Endothelial cell of umbilical vein (primary cell): ENCODE data around the gene PPP1R12C. TPM values are rescaled to one million over a fixed set of nuclear protein-coding genes. Genes with fewer than 3 reads are reported as not detected.

ENCODE experiments used
- BruUV-seq: library from RNA; stranded (reverse); fragments of 400-500 nt; replicated peaks from 2 replicates; lab custom pipeline; 2021; lab: Mats Ljungman, UMichigan
- CTCF ChIA-PET: fragments of 300-600, 350-600 bp; sonication (Branson Sonifier 250); formaldehyde crosslinking; loops from one replicate; lab custom pipeline; 2021; ENCODE audit warnings: antibody characterized with exemption, inconsistent platforms; lab: Charles Lee
- POLR2A ChIA-PET: fragments of 300-600, 350-600 bp; sonication (Branson Sonifier 250); formaldehyde crosslinking; loops from one replicate; lab custom pipeline; 2021; ENCODE audit warnings: antibody characterized with exemption, inconsistent platforms; lab: Charles Lee
- DNase-seq: peaks from one replicate; pipeline ENCODE4 v3.0.0-alpha.2; 2011; ENCODE audit warnings: low read depth, low spot score
- FAIRE-seq: peaks from 2 replicates; lab custom pipeline; 2011; peaks lifted over from hg19 to GRCh38; lab: Jason Lieb, UNC
- H2AFZ ChIP-seq: 2 replicates; pipeline ENCODE4 v1.6.0; 2012; ENCODE audit warnings: low read depth, low read length, control low read depth, inconsistent platforms
- H3K27ac ChIP-seq: 2 replicates; pipeline ENCODE4 v1.5.1; 2011; ENCODE audit warnings: low read depth, mild to moderate bottlenecking, control low read depth, low read length, moderate library complexity; ENCODE audit not compliant: insufficient read depth
- H3K27me3 ChIP-seq, 2 experiments: 2 replicates each; pipeline versions ENCODE4 v1.6.0 to v1.6.1; 2011; ENCODE audit warnings: low read length in 2 of 2, mixed read lengths in 1 of 2; ENCODE audit not compliant: control insufficient read depth in 2 of 2, insufficient read depth in 2 of 2
- H3K36me3 ChIP-seq, 2 experiments: 2 replicates in 1 of 2; 3 replicates in 1 of 2; pipeline ENCODE4 v1.5.1; 2011; ENCODE audit warnings: low read length in 2 of 2, mild to moderate bottlenecking in 1 of 2, moderate library complexity in 1 of 2; ENCODE audit not compliant: control insufficient read depth in 2 of 2, insufficient read depth in 2 of 2; ENCODE audit errors: extremely low read depth in 1 of 2
- H3K4me1 ChIP-seq: 3 replicates; pipeline ENCODE4 v1.5.1; 2011; ENCODE audit warnings: mild to moderate bottlenecking, low read length; ENCODE audit not compliant: control insufficient read depth, insufficient read depth; ENCODE audit errors: extremely low read depth
- H3K4me2 ChIP-seq: 2 replicates; pipeline ENCODE4 v1.6.1; 2011; ENCODE audit warnings: low read length, control low read depth, mixed read lengths; ENCODE audit not compliant: insufficient read depth
- H3K4me3 ChIP-seq, 3 experiments: fragments of 200-600 bp in 1 of 3; sonication (generic), shearing (Covaris generic) in 1 of 3; replicated peaks in 1 of 3; 2 replicates each; pipeline ENCODE4 v1.5.1; 2011 to 2016; ENCODE audit warnings: control low read depth in 3 of 3, low read length in 3 of 3, mild to moderate bottlenecking in 2 of 3, inconsistent platforms in 1 of 3, low read depth in 1 of 3, moderate library complexity in 1 of 3; ENCODE audit not compliant: insufficient read depth in 1 of 3
- H3K79me2 ChIP-seq: 2 replicates; pipeline ENCODE4 v1.6.0; 2012; ENCODE audit warnings: low read length, inconsistent platforms; ENCODE audit not compliant: control insufficient read depth, insufficient read depth
- H3K9ac ChIP-seq: replicated peaks from 2 replicates; pipeline ENCODE3; 2011; ENCODE audit warnings: low read length, control low read depth; ENCODE audit not compliant: insufficient read depth; ENCODE audit errors: extremely low read depth
- H3K9me1 ChIP-seq: replicated peaks from 3 replicates; pipeline ENCODE4 v1.6.0; 2011; ENCODE audit warnings: mild to moderate bottlenecking, low read length; ENCODE audit not compliant: control insufficient read depth, insufficient read depth; ENCODE audit errors: extremely low read depth
- H3K9me3 ChIP-seq: replicated peaks from 2 replicates; pipeline ENCODE4 v1.5.1; 2012; ENCODE audit warnings: low read length, inconsistent platforms; ENCODE audit not compliant: control insufficient read depth, insufficient read depth
- H4K20me1 ChIP-seq: replicated peaks from 2 replicates; pipeline ENCODE3; 2011; ENCODE audit warnings: mild to moderate bottlenecking, low read length; ENCODE audit not compliant: control insufficient read depth, insufficient read depth; ENCODE audit errors: extremely low read depth
- CTCF ChIP-seq, 2 donors: IDR thresholded peaks; 1 replicate in 1 of 2; 2 replicates in 1 of 2; pipeline ENCODE4 v1.5.1; 2011; ENCODE audit warnings: low read length in 2 of 2, mild to moderate bottlenecking in 2 of 2, moderate library complexity in 2 of 2, control low read depth in 1 of 2, inconsistent platforms in 1 of 2, low read depth in 1 of 2; ENCODE audit not compliant: insufficient read depth in 1 of 2; ENCODE audit errors: extremely low read depth in 1 of 2
- FOS ChIP-seq: IDR thresholded peaks from 2 replicates; pipeline ENCODE4 v1.6.1; 2011; ENCODE audit warnings: mild to moderate bottlenecking, low read length, moderate library complexity, borderline replicate concordance; ENCODE audit not compliant: insufficient read depth
- GATA2 ChIP-seq: IDR thresholded peaks from 2 replicates; pipeline ENCODE4 v1.7.0; 2011; ENCODE audit warnings: low read depth, mild to moderate bottlenecking, moderate library complexity, mixed read lengths, low read length; ENCODE audit not compliant: insufficient read length, insufficient read depth
- dilution Hi-C: fragments of 300-500 bp; cut with MboI; formaldehyde crosslinking; loops from one replicate; pipeline ENCODE4 v1.15.0; 2019; ENCODE audit warnings: low sequenced_read_pairs; ENCODE audit not compliant: extremely low pct_ligation_motif_present
- intact Hi-C: fragments of 100-400 bp; cut with micrococcal nuclease; formaldehyde crosslinking; loops from one replicate; pipeline ENCODE4 v1.10.0; 2022
- polyA plus RNA-seq, 4 experiments: library from polyadenylated mRNA; depleted of rRNA in 3 of 4; stranded (reverse) in 3 of 4; unstranded in 1 of 4; fragments of >200 nt; gene quantifications; 2 replicates each; pipeline versions ENCODE4 v1.2.1 to v1.2.3, GENCODE V29; 2011 to 2012; ENCODE audit warnings: missing spikeins in 1 of 4
- total RNA-seq: library from RNA; stranded (reverse); gene quantifications from 2 replicates; pipeline ENCODE4 v1.2.3, GENCODE V29; 2021

The PPP1R12C gene
- total and polyA plus RNA-seq, 2 donors (not counting 3 experiments of a cell fraction or from before 2014, with no cell fraction given): 69.5 to 149 TPM

- Histone ChIP-seq H4K20me1 (no peaks in the 10 kb centered on the region), H3K27me3 (peaks cover 15 to 17% of the 10 kb centered on the region in 2 experiments), H2AFZ (peak overlapping the region; percentile 74), H3K9ac (no peak overlapping the region), H3K4me3 (peak overlapping the region in 2 of 3 experiments; percentile 25 to 52), H3K36me3 (no peaks in the 10 kb centered on the region), H3K27ac (no peak overlapping the region), H3K9me3 (no peaks in the 10 kb centered on the region), H3K4me1 (no peaks in the 10 kb centered on the region), H3K79me2 (no peaks in the 10 kb centered on the region), H3K9me1 (no peaks in the 10 kb centered on the region), H3K4me2 (peak overlapping the region; percentile 36)
- FAIRE-seq: no peak
- dilution Hi-C loops (no loop called here), intact Hi-C loops (loop anchor here (1.0 to 5.0 kb wide), 4 partner anchors 51 to 439 kb away; partner anchors contain the start of genes KMT5C, PPP6R1 and ZNF865)
- CTCF ChIA-PET: interaction anchor here (0.6 to 1.9 kb wide), 15 partner anchors 8 to 301 kb away, joined by 3 to 16 read pairs (median 4); partner anchors contain the start of genes PPP1R12C, PPP6R1, SYT5 and TNNI3
- TF ChIP-seq GATA2 (no peak), FOS (no peak), CTCF (IDR thresholded peaks at IDR 0.05; ENCODE audit: extremely low read depth in 1 of 2, insufficient read depth in 1 of 2, low read depth in 1 of 2, low read length in 2 of 2) (peak; percentile 59 to 84)
- POLR2A ChIA-PET: no interaction called here
- peak; percentile 66 for DNase-seq
- BruUV-seq: no TSS peak
Measured at GRCh38 chr19:55165952-55166529, 48.6 kb upstream of the PPP1R12C start.
